Heart right ventricle (tissue), 16 donors: ENCODE results near the gene UQCR11. TPM values are rescaled to one million over a fixed set of nuclear protein-coding genes. Genes with fewer than 3 reads are reported as not detected.

Source experiments
- ATAC-seq, 8 donors: fragments of 200-7000 bp; cut with Tn5 transposase; one replicate each; pipeline ENCODE4 v1.9.1; 2020; ENCODE audit warnings: mild to moderate bottlenecking in 8 of 8, moderate library complexity in 8 of 8, moderate number of reproducible peaks in 1 of 8
- DNase-seq, 2 donors: peaks; one replicate each; pipeline ENCODE4 v3.0.0-alpha.2; 2020
- H3K27ac ChIP-seq, 10 donors: fragments of 200-600 bp; sonication (generic) in 2 of 10; one replicate each; pipeline versions ENCODE4 v1.5.0 to v1.8.0; 2020 to 2022; ENCODE audit warnings: mild to moderate bottlenecking in 3 of 10
- H3K27me3 ChIP-seq, 7 donors: fragments of 200-600 bp; one replicate each; pipeline ENCODE4 v1.8.0; 2021 to 2022; ENCODE audit warnings: mild to moderate bottlenecking in 2 of 7
- H3K36me3 ChIP-seq, 9 donors: fragments of 200-600 bp; sonication (generic) in 1 of 9; one replicate each; pipeline versions ENCODE4 v1.5.0 to v1.8.0; 2020 to 2022; ENCODE audit warnings: mild to moderate bottlenecking in 2 of 9
- H3K4me1 ChIP-seq, 9 donors: fragments of 200-600 bp; sonication (generic) in 1 of 9; one replicate each; pipeline versions ENCODE4 v1.5.0 to v1.8.0; 2020 to 2022; ENCODE audit warnings: mild to moderate bottlenecking in 4 of 9
- H3K4me3 ChIP-seq, 10 donors: fragments of 200-600 bp; sonication (generic) in 2 of 10; one replicate each; pipeline versions ENCODE4 v1.5.0 to v1.8.0; 2020 to 2022; ENCODE audit warnings: mild to moderate bottlenecking in 7 of 10, moderate library complexity in 2 of 10
- H3K9me3 ChIP-seq, 11 donors: fragments of 200-600 bp in 10 of 11; sonication (generic) in 2 of 11; one replicate each; pipeline versions ENCODE4 v1.5.0 to v1.8.0; 2013 to 2022; ENCODE audit warnings: mild to moderate bottlenecking in 2 of 11, control low read depth in 1 of 11, moderate library complexity in 1 of 11
- CTCF ChIP-seq, 9 donors: fragments of 200-600 bp; sonication (generic) in 2 of 9; IDR thresholded peaks; one replicate each; pipeline versions ENCODE4 v1.5.0 to v1.8.0; 2021 to 2022; ENCODE audit warnings: antibody characterized with exemption in 9 of 9, mild to moderate bottlenecking in 5 of 9, moderate library complexity in 1 of 9
- WGBS, 2 donors: extraction: QIAGEN DNeasy Blood & Tissue Kit; methylation state at CpG; one replicate each; pipeline ENCODE4 v1.1.7; 2013; ENCODE audit warnings: inconsistent platforms in 1 of 2; 5-methylcytosine and 5-hydroxymethylcytosine counted together
- intact Hi-C, 10 donors: fragments of 100-400 bp; cut with DNase I; formaldehyde crosslinking; loops; one replicate each; pipeline versions ENCODE4 v1.11.1 to v1.14.2; 2022
- polyA plus RNA-seq, 2 donors: library from polyadenylated mRNA; stranded (reverse); fragments of 200-250 nt; gene quantifications; one replicate each; pipeline ENCODE4 v1.2.3, GENCODE V29; 2013
- total RNA-seq, 10 donors: library from RNA; stranded (reverse); fragmentation: NEBNext Ultra II Directional in 3 of 10; extraction: Animal tissue kit (Norgen Biotek cat#: 25700) in 3 of 10; gene quantifications; one replicate each; pipeline versions ENCODE4 v1.2.1 to v1.2.4, GENCODE V29; 2021 to 2023
- donor health status: Arrhythmogenic right ventricular cardiomyopathy.
- donor health status: ischemic (EF 13 %, LVEDD 7.1; RV severe dilation, severe dysfunction).
- donor health status: healthy with polysubstance abuse.
- donor health status: DM: no; HTN: yes; CAD: no.
- donor health status: DM: no; HTN: no; CAD: no.
- donor health status: ischemic (EF 25% LVEDD 6.9; RV normal size, moderate dysfunction).
- donor health status: ischemic (EF 25% LVEDD 5.7; RV mildly dilated, moderate dysfunction).
- donor health status: healthy.
- donor health status: DM: yes; HTN: yes; CAD: no.
- donor health status: Ischemic cardiomyopathy.
- donor health status: ischemic (EF 35%, LVEDD 5.7; RV mildly dilated, moderate dysfunction).
- donor health status: nonischemic (EF 11% LVEDD 7.7; RV severe dilation, severe dysfunction).
- donor health status: DM: yes; HTN: yes; CAD: no.
- donor health status: PGD.
- donor health status: ischemic (EF 29% LVEDD 5.4; RV normal size, mild dysfunction).
- donor health status: nonischemic (EF 23%, LVEDD 6.1; RV moderate dilation, normal function).

Gene UQCR11
- total and polyA plus RNA-seq, 12 donors = 141 to 1,132 (median 792) TPM

GRCh38 chr19:1593501-1593772 lies 11.8 kb downstream of the UQCR11 start:
- TF ChIP-seq CTCF (IDR thresholded peaks at IDR 0.05) = no peak
- Histone ChIP-seq H3K4me1 (peaks cover 4 to 29% (median 26%) of the 10 kb centered on the region in 9 donors), H3K9me3 (no peaks in the 10 kb centered on the region), H3K36me3 (peaks cover 0 to 48% (median 31%) of the 10 kb centered on the region in 9 donors), H3K27me3 (no peaks in the 10 kb centered on the region), H3K27ac (peak overlapping the region in 8 of 10 donors; percentile 73 to 99 (median 88)), H3K4me3 (peak overlapping the region in 9 of 10 donors; percentile 36 to 88 (median 60))
- WGBS, 2 donors = 53 to 55% methylated on average over 10 of the region's 10 CpGs
- DNase-seq (no peak), ATAC-seq (peak in 1 of 8 donors; percentile 5)
- intact Hi-C loops = loop anchor here in 1 of 10 donors (1.0 kb wide), 1 partner anchor 12 kb away; the partner anchor contains the start of gene UQCR11

GRCh38 chr19:1592755-1593500 lies 12.3 kb downstream of the UQCR11 start, which contains the start of gene MBD3:
Gene MBD3 (minus strand): TSS chr19:1592865. CDS start chr19:1592631, 234 bp downstream.
- peaks cover 0 to 42% (median 26%) of the 10 kb centered on the region in 9 donors for H3K36me3 ChIP-seq
- H3K4me1 ChIP-seq = peaks cover 4 to 29% (median 26%) of the 10 kb centered on the region in 9 donors
- intact Hi-C loops = loop anchor here in 1 of 10 donors (1.0 kb wide), 1 partner anchor 12 kb away; the partner anchor contains the start of gene UQCR11
- WGBS, 2 donors = 1 to 2% methylated on average over 59 to 61 of the region's 68 CpGs
- no peaks in the 10 kb centered on the region for H3K27me3 ChIP-seq
- TF ChIP-seq CTCF (IDR thresholded peaks at IDR 0.05) = no peak
- peak within 1 kb of the TSS; percentile 85 to 99 (median 96) for H3K27ac ChIP-seq
- ATAC-seq = peak; percentile 90 to 97 (median 94)
- H3K4me3 ChIP-seq = peak within 1 kb of the TSS; percentile 63 to 90 (median 77)
- H3K9me3 ChIP-seq = no peaks in the 10 kb centered on the region
- peak; percentile 91 to 94 for DNase-seq

- 0% methylated on average over 55 to 94 of the region's 94 CpGs for WGBS, 2 donors
- intact Hi-C loops = no loop called here
- ATAC-seq (peak; percentile 78 to 90 (median 84)), DNase-seq (peak; percentile 83 to 90)
- H3K4me1 ChIP-seq = peaks cover 4 to 29% (median 26%) of the 10 kb centered on the region in 9 donors
- H3K9me3 ChIP-seq = no peaks in the 10 kb centered on the region
- peaks cover 0 to 35% (median 19%) of the 10 kb centered on the region in 9 donors for H3K36me3 ChIP-seq
- H3K4me3 ChIP-seq = peak overlapping the region; percentile 63 to 90 (median 75)
- H3K27ac ChIP-seq = peak overlapping the region; percentile 85 to 99 (median 96)
- no peak for TF ChIP-seq CTCF (IDR thresholded peaks at IDR 0.05)
- no peaks in the 10 kb centered on the region for H3K27me3 ChIP-seq
These were observed 13.1 kb downstream of the UQCR11 start for GRCh38 chr19:1592024-1592754.

- no peaks in the 10 kb centered on the region for H3K9me3 ChIP-seq
These were observed 13.7 kb downstream of the UQCR11 start for GRCh38 chr19:1591421-1592023.

More at GRCh38 chr19:1591421-1592023, 13.7 kb downstream of the UQCR11 start:
- no peak for TF ChIP-seq CTCF (IDR thresholded peaks at IDR 0.05)
- Histone ChIP-seq H3K36me3 (peaks cover 0 to 28% (median 12%) of the 10 kb centered on the region in 9 donors), H3K4me3 (peak overlapping the region; percentile 63 to 90 (median 75)), H3K27ac (peak overlapping the region in 9 of 10 donors; percentile 85 to 99 (median 97)), H3K27me3 (no peaks in the 10 kb centered on the region), H3K4me1 (peaks cover 4 to 29% (median 26%) of the 10 kb centered on the region in 9 donors)
- no peak for DNase-seq
- 2 to 5% methylated on average over 31 of the region's 31 CpGs for WGBS, 2 donors
- ATAC-seq = peak in 3 of 8 donors; percentile 0 to 10 (median 0)
- intact Hi-C loops = no loop called here
